ENCODE data around the gene PDSS2.
"Not testable (repeated sequence)": the region's sequence is repeated elsewhere in the genome, so short reads cannot be mapped to it uniquely, and the experiment has no call there.

The PDSS2 gene

GRCh38 chr6:107413966-107414645 lies 45.3 kb downstream of the PDSS2 start:
- no peak for DNase-seq

GRCh38 chr6:107411161-107411560 lies 48.2 kb downstream of the PDSS2 start:
- DNase-seq, result no peak

- no peak for DNase-seq
Measured at GRCh38 chr6:107409942-107410341, 49.4 kb downstream of the PDSS2 start.

- no peak for DNase-seq
Measured at GRCh38 chr6:107408714-107409113, 50.6 kb downstream of the PDSS2 start.

- DNase-seq, result no peak
Measured at GRCh38 chr6:107405002-107405401, 54.4 kb downstream of the PDSS2 start.

GRCh38 chr6:107402533-107402932 lies 56.8 kb downstream of the PDSS2 start:
- DNase-seq, result no peak

- no peak for DNase-seq
Measured at GRCh38 chr6:107401573-107401972, 57.8 kb downstream of the PDSS2 start.

GRCh38 chr6:107400616-107401147 lies 58.7 kb downstream of the PDSS2 start:
- no peak for DNase-seq

GRCh38 chr6:107399935-107400334 lies 59.4 kb downstream of the PDSS2 start:
- DNase-seq, result no peak

GRCh38 chr6:107398001-107398400 lies 61.4 kb downstream of the PDSS2 start:
- no peak for DNase-seq

GRCh38 chr6:107396211-107396610 lies 63.2 kb downstream of the PDSS2 start:
- no peak for DNase-seq

- DNase-seq, result no peak
Measured at GRCh38 chr6:107392069-107392468, 67.3 kb downstream of the PDSS2 start.

GRCh38 chr6:107390685-107391435 lies 68.5 kb downstream of the PDSS2 start:
- DNase-seq, result no peak

- no peak for DNase-seq
Measured at GRCh38 chr6:107390056-107390455, 69.3 kb downstream of the PDSS2 start.

- no peak for DNase-seq
Measured at GRCh38 chr6:107386904-107387303, 72.5 kb downstream of the PDSS2 start.

- DNase-seq, result no peak
Measured at GRCh38 chr6:107386340-107386739, 73.0 kb downstream of the PDSS2 start.

GRCh38 chr6:107383705-107384104 lies 75.7 kb downstream of the PDSS2 start:
- DNase-seq, result no peak

GRCh38 chr6:107374264-107374663 lies 85.1 kb downstream of the PDSS2 start:
- no peak for DNase-seq

GRCh38 chr6:107369493-107369892 lies 89.9 kb downstream of the PDSS2 start:
- no peak for DNase-seq

GRCh38 chr6:107368471-107368870 lies 90.9 kb downstream of the PDSS2 start:
- no peak for DNase-seq

- not testable (repeated sequence) for DNase-seq
Measured at GRCh38 chr6:107364173-107364572, 95.2 kb downstream of the PDSS2 start.

- DNase-seq, result no peak
Measured at GRCh38 chr6:107361753-107362604, 97.4 kb downstream of the PDSS2 start.

- no peak for DNase-seq
Measured at GRCh38 chr6:107360476-107360875, 98.9 kb downstream of the PDSS2 start.

Data from NCI-H526 treated with DMSO at 0.1 percent for 48 hours (cell line).